OCI-LY3 (cell line): Measurements from ENCODE around the gene MMD2.

Experiments used
- EZH2phosphoT487 ChIP-seq: fragments of 200-600 bp; shearing (Covaris generic); IDR thresholded peaks from 2 replicates; pipeline ENCODE4 v1.6.1; 2018; ENCODE audit warnings: antibody characterized with exemption, mixed run types, low read depth
- TF ChIP-seq, protein P1 (sequence below): fragments of 200-600, 300-600 bp; sonication (generic); IDR thresholded peaks from 2 replicates; pipeline ENCODE4 v1.5.1; 2014; ENCODE audit warnings: antibody characterized with exemption, low read length, low read depth

DNA sequence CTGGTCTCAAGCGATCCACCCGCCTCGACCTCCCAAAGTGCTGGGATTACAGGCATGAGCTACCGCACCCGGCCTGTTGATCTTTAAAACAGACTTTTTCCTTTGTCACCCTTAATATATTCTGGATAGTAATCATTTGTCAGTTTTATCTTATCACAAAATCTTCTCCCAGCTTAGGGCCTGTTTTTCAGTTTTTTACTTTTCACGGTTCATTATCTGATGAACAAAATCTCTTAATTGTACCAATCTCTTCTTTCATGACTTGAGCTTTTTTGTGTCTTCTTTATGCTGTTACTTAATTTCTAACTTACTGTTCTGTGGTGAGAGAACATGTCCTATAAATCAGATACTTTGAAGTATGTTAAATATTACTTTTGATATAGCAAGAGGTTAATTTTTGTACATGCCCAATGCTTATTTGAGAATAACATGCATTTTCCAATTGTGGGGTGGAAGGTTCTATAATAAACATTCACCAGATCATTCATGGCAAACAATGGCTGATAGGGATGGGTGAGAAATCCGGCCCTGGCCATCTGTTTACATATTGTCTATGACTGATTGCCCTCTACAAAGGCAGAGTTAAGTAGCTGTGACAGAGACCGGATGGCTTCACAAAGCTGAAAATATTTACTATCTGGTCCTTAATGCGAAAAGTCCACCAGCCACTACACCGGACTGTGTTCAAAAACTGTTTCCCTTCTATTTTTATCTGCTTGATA is 102.5 kb downstream of the MMD2 start:
- TF ChIP-seq, protein P1, sequence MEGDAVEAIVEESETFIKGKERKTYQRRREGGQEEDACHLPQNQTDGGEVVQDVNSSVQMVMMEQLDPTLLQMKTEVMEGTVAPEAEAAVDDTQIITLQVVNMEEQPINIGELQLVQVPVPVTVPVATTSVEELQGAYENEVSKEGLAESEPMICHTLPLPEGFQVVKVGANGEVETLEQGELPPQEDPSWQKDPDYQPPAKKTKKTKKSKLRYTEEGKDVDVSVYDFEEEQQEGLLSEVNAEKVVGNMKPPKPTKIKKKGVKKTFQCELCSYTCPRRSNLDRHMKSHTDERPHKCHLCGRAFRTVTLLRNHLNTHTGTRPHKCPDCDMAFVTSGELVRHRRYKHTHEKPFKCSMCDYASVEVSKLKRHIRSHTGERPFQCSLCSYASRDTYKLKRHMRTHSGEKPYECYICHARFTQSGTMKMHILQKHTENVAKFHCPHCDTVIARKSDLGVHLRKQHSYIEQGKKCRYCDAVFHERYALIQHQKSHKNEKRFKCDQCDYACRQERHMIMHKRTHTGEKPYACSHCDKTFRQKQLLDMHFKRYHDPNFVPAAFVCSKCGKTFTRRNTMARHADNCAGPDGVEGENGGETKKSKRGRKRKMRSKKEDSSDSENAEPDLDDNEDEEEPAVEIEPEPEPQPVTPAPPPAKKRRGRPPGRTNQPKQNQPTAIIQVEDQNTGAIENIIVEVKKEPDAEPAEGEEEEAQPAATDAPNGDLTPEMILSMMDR = no peak
- no peak for TF ChIP-seq EZH2phosphoT487
